GM23338 (cell line): ENCODE measurements around the gene LSM12. TPM values are rescaled to one million over a fixed set of nuclear protein-coding genes. Genes with fewer than 3 reads are reported as not detected.

ENCODE experiments used
- ATAC-seq: fragments of 200-7000 bp; cut with Tn5 transposase; 3 replicates; pipeline ENCODE4 v1.9.1; 2020
- DNase-seq: peaks from one replicate; pipeline ENCODE4 v3.0.0-alpha.2; 2015; ENCODE audit warnings: low spot score
- H2AFZ ChIP-seq: fragments of 200-600 bp; sonication (generic); 2 replicates; pipeline ENCODE4 v1.8.0; 2016; ENCODE audit warnings: antibody characterized with exemption, mild to moderate bottlenecking, moderate library complexity
- H3F3A ChIP-seq: fragments of 200-600 bp; sonication (generic); replicated peaks from 2 replicates; pipeline ENCODE4 v1.8.0; 2017; ENCODE audit warnings: antibody characterized with exemption, mixed run types, low read depth
- H3K27ac ChIP-seq: fragments of 200-600 bp; sonication (generic); 2 replicates; pipeline ENCODE4 v1.6.1; 2016; ENCODE audit warnings: low read depth
- H3K27me3 ChIP-seq: fragments of 200-600 bp; sonication (generic); 2 replicates; pipeline ENCODE4 v1.8.0; 2016; ENCODE audit warnings: mild to moderate bottlenecking, mixed run types, moderate library complexity; ENCODE audit not compliant: insufficient read depth
- H3K36me3 ChIP-seq: fragments of 200-600 bp; sonication (generic); 2 replicates; pipeline ENCODE4 v1.8.0; 2016; ENCODE audit warnings: mild to moderate bottlenecking; ENCODE audit not compliant: insufficient read depth
- H3K4me1 ChIP-seq: fragments of 200-600 bp; sonication (generic); 2 replicates; pipeline ENCODE4 v1.8.0; 2016; ENCODE audit warnings: mild to moderate bottlenecking, moderate library complexity; ENCODE audit not compliant: insufficient read depth
- H3K4me2 ChIP-seq: fragments of 200-600 bp; sonication (generic); 2 replicates; pipeline ENCODE4 v1.7.1; 2017; ENCODE audit warnings: mixed run types
- H3K4me3 ChIP-seq: fragments of 200-600 bp; sonication (generic); 2 replicates; pipeline ENCODE4 v1.6.1; 2016; ENCODE audit warnings: mixed run types
- H3K79me2 ChIP-seq: fragments of 200-600 bp; sonication (generic); replicated peaks from 2 replicates; pipeline ENCODE4 v1.8.0; 2017; ENCODE audit warnings: mild to moderate bottlenecking; ENCODE audit not compliant: insufficient read depth
- H3K9me2 ChIP-seq: fragments of 200-600 bp; sonication (generic); 2 replicates; pipeline ENCODE4 v1.8.0; 2017; ENCODE audit not compliant: insufficient read depth
- H4K20me1 ChIP-seq: fragments of 200-600 bp; sonication (generic); replicated peaks from 2 replicates; pipeline ENCODE4 v1.8.0; 2017; ENCODE audit warnings: mild to moderate bottlenecking; ENCODE audit not compliant: insufficient read depth
- H3K27ac Mint-ChIP-seq: 2 replicates; pipeline ENCODE4 v1.8.0; 2020; ENCODE audit warnings: inconsistent platforms, mild to moderate bottlenecking, moderate library complexity, mixed read lengths
- H3K27me3 Mint-ChIP-seq: 3 replicates; pipeline ENCODE4 v1.8.0; 2022; ENCODE audit warnings: low read depth, mild to moderate bottlenecking, moderate library complexity, mixed read lengths, inconsistent platforms; ENCODE audit not compliant: insufficient read depth, poor library complexity
- H3K36me3 Mint-ChIP-seq: 3 replicates; pipeline ENCODE4 v1.8.0; 2021; ENCODE audit warnings: low read depth, mild to moderate bottlenecking, inconsistent platforms, moderate library complexity, mixed read lengths
- H3K4me1 Mint-ChIP-seq: 3 replicates; pipeline ENCODE4 v1.8.0; 2020; ENCODE audit warnings: mild to moderate bottlenecking, inconsistent platforms, mixed read lengths
- H3K4me3 Mint-ChIP-seq: 3 replicates; pipeline ENCODE4 v1.8.0; 2021; ENCODE audit warnings: moderate library complexity, mild to moderate bottlenecking, inconsistent platforms, mixed read lengths
- H3K9me3 Mint-ChIP-seq: 3 replicates; pipeline ENCODE4 v1.8.0; 2020; ENCODE audit warnings: moderate library complexity, mild to moderate bottlenecking, inconsistent platforms, mixed read lengths
- CREB1 ChIP-seq: fragments of 250-450 bp; sonication (Bioruptor Pico); IDR thresholded peaks from 2 replicates; pipeline ENCODE4 v1.5.0; 2020; ENCODE audit warnings: low read depth, mild to moderate bottlenecking, moderate library complexity
- EZH2 ChIP-seq: fragments of 200-600 bp; sonication (generic); IDR thresholded peaks from one replicate; pipeline ENCODE4 v1.8.0; 2017; ENCODE audit warnings: antibody characterized with exemption, mild to moderate bottlenecking, low read depth; ENCODE audit not compliant: unreplicated experiment
- EZH2phosphoT487 ChIP-seq: fragments of 200-600 bp; sonication (generic); IDR thresholded peaks from one replicate; pipeline ENCODE4 v1.8.1; 2018; ENCODE audit warnings: antibody characterized with exemption; ENCODE audit not compliant: unreplicated experiment
- JUNB ChIP-seq: IDR thresholded peaks from one replicate; pipeline ENCODE4 v1.6.1; 2016; ENCODE audit warnings: antibody characterized with exemption; ENCODE audit not compliant: unreplicated experiment
- NANOG ChIP-seq: IDR thresholded peaks from 2 replicates; pipeline ENCODE4 v1.6.1; 2016; ENCODE audit warnings: antibody characterized with exemption, borderline replicate concordance
- POLR2AphosphoS5 ChIP-seq: IDR thresholded peaks from 2 replicates; pipeline ENCODE4 v1.6.1; 2016; ENCODE audit warnings: antibody characterized with exemption, low read depth
- STAT1 ChIP-seq: IDR thresholded peaks from one replicate; pipeline ENCODE4 v1.6.1; 2016; ENCODE audit warnings: antibody characterized with exemption; ENCODE audit not compliant: unreplicated experiment
- ZNF114 ChIP-seq: fragments of 250-450 bp; sonication (Bioruptor Pico); IDR thresholded peaks from 2 replicates; pipeline ENCODE4 v1.5.0; 2020; ENCODE audit warnings: mild to moderate bottlenecking, moderate library complexity
- ZNF331 ChIP-seq: fragments of 250-450 bp; sonication (Bioruptor Pico); IDR thresholded peaks from 2 replicates; pipeline ENCODE4 v1.5.0; 2020; ENCODE audit warnings: low read depth, mild to moderate bottlenecking, moderate library complexity
- polyA plus RNA-seq: library from polyadenylated mRNA; unstranded; fragments of >200 nt; fragmentation: Nextera tagmentation; extraction: Ambion mirVana; gene quantifications from 2 replicates; pipeline ENCODE4 v1.2.1, GENCODE V29; 2016
- total RNA-seq: library from RNA; depleted of rRNA; stranded (reverse); fragments of >200 nt; shearing (Covaris generic); gene quantifications from 2 replicates; pipeline ENCODE4 v1.2.3, GENCODE V29; 2014
- TF ChIP-seq, protein P1 (sequence below), 2 experiments: fragments of 200-600 bp in 1 of 2; sonication (generic) in 1 of 2; conservative IDR thresholded peaks; 2 replicates each; pipeline versions ENCODE4 v1.5.1 to v1.6.1; 2016 to 2017; ENCODE audit warnings: antibody characterized with exemption in 2 of 2, low read depth in 2 of 2, mild to moderate bottlenecking in 2 of 2, moderate library complexity in 1 of 2
- TF ChIP-seq, protein P2 (sequence below): IDR thresholded peaks from 2 replicates; pipeline ENCODE4 v1.6.1; 2016; ENCODE audit warnings: antibody characterized with exemption
- TF ChIP-seq, protein P3 (sequence below): fragments of 250-450 bp; sonication (Bioruptor Pico); IDR thresholded peaks from 2 replicates; pipeline ENCODE4 v1.5.0; 2020; ENCODE audit warnings: mild to moderate bottlenecking, moderate library complexity

Gene LSM12
- total and polyA plus RNA-seq, 2 experiments from 2014 or later = 72.7 to 241 TPM

DNA sequence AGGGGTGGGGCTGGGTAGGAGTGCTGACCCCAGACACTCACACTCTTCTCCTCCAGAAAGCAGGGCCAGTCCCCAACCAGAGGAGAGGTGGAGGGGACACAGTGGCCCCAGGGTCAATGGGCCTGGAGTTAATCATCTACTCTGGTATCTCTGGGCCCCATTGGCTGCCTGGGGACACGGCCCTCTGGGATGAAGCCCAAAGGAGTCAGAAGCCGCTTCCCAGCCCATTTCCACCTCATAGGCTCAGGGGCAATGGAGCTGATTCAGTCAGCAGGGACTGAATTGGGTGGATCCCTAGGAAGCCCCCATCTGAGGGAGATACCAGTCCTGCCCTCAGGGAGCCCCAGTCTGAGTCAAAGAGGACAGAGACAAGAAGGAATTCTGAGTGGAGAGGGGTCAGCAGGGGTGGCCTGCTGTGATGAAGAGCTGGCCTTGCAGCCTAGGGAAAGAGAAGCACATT, 65.0 kb downstream of the LSM12 start:
- Histone ChIP-seq H3K36me3 (no peaks in the 10 kb centered on the region), H4K20me1 (no peaks in the 10 kb centered on the region), H2AFZ (no peak overlapping the region), H3K27ac (no peak overlapping the region), H3F3A (no peaks in the 10 kb centered on the region), H3K4me1 (peaks cover 6% of the 10 kb centered on the region), H3K79me2 (no peaks in the 10 kb centered on the region), H3K4me2 (no peak overlapping the region), H3K4me3 (no peak overlapping the region), H3K27me3 (peaks cover 38% of the 10 kb centered on the region), H3K9me2 (no peaks in the 10 kb centered on the region)
- H3K27me3 Mint-ChIP-seq = peaks cover 33% of the 10 kb centered on the region
- TF ChIP-seq JUNB (no peak), CREB1 (CRISPR knock-in tag) (no peak)
- no peaks in the 10 kb centered on the region for H3K36me3 Mint-ChIP-seq
- ATAC-seq (no peak), DNase-seq (no peak)
- H3K9me3 Mint-ChIP-seq = no peaks in the 10 kb centered on the region
- H3K4me1 Mint-ChIP-seq = no peaks in the 10 kb centered on the region; the same call in 2 of the 3 replicates
- no peak overlapping the region; the same call in 2 of the 3 replicates for H3K4me3 Mint-ChIP-seq
- H3K27ac Mint-ChIP-seq = no peak overlapping the region

DNA sequence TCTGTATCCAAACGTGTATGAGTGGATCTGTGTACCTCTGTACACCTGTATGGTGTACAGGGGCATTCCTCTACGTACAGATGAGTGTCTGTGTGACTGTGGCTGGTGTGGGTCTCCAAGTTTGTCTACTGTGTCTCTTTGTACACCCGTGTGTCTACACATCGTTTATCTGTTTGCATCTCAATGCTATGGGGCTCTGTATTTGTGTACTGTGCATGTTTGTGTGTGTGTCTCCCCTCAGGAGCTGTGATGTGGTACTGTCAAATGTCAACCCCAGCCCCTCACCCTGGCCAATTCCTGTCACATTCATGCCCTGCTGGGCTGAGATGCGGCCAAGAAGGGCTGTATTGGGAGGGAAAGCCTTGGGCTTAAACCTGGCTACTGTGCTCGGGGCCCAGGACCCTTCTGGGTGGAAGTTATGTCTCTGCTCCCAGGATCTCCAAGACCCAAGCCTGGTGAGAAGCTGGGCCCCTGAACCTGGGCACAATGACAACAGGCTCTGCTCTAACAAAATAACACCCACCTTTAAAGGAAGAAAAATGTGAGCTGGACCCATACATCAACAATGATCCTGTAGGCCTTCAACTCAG, 65.5 kb downstream of the LSM12 start:
- H3K27me3 Mint-ChIP-seq = peaks cover 28% of the 10 kb centered on the region
- TF ChIP-seq STAT1 (no peak), POLR2AphosphoS5 (no peak), NANOG (no peak), ZNF114 (CRISPR knock-in tag) (no peak), JUNB (no peak), ZNF331 (no peak), EZH2phosphoT487 (no peak), CREB1 (CRISPR knock-in tag) (no peak), EZH2 (no peak)
- TF ChIP-seq, protein P1, sequence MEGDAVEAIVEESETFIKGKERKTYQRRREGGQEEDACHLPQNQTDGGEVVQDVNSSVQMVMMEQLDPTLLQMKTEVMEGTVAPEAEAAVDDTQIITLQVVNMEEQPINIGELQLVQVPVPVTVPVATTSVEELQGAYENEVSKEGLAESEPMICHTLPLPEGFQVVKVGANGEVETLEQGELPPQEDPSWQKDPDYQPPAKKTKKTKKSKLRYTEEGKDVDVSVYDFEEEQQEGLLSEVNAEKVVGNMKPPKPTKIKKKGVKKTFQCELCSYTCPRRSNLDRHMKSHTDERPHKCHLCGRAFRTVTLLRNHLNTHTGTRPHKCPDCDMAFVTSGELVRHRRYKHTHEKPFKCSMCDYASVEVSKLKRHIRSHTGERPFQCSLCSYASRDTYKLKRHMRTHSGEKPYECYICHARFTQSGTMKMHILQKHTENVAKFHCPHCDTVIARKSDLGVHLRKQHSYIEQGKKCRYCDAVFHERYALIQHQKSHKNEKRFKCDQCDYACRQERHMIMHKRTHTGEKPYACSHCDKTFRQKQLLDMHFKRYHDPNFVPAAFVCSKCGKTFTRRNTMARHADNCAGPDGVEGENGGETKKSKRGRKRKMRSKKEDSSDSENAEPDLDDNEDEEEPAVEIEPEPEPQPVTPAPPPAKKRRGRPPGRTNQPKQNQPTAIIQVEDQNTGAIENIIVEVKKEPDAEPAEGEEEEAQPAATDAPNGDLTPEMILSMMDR (conservative IDR thresholded peaks at IDR 0.05; ENCODE audit: low read depth in 2 of 2) = no peak
- TF ChIP-seq, protein P2, sequence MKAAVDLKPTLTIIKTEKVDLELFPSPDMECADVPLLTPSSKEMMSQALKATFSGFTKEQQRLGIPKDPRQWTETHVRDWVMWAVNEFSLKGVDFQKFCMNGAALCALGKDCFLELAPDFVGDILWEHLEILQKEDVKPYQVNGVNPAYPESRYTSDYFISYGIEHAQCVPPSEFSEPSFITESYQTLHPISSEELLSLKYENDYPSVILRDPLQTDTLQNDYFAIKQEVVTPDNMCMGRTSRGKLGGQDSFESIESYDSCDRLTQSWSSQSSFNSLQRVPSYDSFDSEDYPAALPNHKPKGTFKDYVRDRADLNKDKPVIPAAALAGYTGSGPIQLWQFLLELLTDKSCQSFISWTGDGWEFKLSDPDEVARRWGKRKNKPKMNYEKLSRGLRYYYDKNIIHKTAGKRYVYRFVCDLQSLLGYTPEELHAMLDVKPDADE = no peak
- TF ChIP-seq, protein P3, sequence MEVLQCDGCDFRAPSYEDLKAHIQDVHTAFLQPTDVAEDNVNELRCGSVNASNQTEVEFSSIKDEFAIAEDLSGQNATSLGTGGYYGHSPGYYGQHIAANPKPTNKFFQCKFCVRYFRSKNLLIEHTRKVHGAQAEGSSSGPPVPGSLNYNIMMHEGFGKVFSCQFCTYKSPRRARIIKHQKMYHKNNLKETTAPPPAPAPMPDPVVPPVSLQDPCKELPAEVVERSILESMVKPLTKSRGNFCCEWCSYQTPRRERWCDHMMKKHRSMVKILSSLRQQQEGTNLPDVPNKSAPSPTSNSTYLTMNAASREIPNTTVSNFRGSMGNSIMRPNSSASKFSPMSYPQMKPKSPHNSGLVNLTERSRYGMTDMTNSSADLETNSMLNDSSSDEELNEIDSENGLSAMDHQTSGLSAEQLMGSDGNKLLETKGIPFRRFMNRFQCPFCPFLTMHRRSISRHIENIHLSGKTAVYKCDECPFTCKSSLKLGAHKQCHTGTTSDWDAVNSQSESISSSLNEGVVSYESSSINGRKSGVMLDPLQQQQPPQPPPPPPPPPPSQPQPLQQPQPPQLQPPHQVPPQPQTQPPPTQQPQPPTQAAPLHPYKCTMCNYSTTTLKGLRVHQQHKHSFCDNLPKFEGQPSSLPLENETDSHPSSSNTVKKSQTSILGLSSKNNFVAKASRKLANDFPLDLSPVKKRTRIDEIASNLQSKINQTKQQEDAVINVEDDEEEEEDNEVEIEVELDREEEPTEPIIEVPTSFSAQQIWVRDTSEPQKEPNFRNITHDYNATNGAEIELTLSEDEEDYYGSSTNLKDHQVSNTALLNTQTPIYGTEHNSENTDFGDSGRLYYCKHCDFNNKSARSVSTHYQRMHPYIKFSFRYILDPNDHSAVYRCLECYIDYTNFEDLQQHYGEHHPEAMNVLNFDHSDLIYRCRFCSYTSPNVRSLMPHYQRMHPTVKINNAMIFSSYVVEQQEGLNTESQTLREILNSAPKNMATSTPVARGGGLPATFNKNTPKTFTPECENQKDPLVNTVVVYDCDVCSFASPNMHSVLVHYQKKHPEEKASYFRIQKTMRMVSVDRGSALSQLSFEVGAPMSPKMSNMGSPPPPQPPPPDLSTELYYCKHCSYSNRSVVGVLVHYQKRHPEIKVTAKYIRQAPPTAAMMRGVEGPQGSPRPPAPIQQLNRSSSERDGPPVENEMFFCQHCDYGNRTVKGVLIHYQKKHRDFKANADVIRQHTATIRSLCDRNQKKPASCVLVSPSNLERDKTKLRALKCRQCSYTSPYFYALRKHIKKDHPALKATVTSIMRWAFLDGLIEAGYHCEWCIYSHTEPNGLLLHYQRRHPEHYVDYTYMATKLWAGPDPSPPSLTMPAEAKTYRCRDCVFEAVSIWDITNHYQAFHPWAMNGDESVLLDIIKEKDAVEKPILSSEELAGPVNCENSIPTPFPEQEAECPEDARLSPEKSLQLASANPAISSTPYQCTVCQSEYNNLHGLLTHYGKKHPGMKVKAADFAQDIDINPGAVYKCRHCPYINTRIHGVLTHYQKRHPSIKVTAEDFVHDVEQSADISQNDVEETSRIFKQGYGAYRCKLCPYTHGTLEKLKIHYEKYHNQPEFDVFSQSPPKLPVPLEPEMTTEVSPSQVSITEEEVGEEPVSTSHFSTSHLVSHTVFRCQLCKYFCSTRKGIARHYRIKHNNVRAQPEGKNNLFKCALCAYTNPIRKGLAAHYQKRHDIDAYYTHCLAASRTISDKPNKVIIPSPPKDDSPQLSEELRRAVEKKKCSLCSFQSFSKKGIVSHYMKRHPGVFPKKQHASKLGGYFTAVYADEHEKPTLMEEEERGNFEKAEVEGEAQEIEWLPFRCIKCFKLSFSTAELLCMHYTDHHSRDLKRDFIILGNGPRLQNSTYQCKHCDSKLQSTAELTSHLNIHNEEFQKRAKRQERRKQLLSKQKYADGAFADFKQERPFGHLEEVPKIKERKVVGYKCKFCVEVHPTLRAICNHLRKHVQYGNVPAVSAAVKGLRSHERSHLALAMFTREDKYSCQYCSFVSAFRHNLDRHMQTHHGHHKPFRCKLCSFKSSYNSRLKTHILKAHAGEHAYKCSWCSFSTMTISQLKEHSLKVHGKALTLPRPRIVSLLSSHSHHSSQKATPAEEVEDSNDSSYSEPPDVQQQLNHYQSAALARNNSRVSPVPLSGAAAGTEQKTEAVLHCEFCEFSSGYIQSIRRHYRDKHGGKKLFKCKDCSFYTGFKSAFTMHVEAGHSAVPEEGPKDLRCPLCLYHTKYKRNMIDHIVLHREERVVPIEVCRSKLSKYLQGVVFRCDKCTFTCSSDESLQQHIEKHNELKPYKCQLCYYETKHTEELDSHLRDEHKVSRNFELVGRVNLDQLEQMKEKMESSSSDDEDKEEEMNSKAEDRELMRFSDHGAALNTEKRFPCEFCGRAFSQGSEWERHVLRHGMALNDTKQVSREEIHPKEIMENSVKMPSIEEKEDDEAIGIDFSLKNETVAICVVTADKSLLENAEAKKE (CRISPR knock-in tag) = no peak

More for the DNA sequence above, 65.5 kb downstream of the LSM12 start:
- Mint-ChIP-seq H3K27ac (no peak overlapping the region), H3K36me3 (no peaks in the 10 kb centered on the region), H3K4me1 (no peaks in the 10 kb centered on the region; the same call in 2 of the 3 replicates), H3K4me3 (no peak overlapping the region), H3K9me3 (no peaks in the 10 kb centered on the region)
- DNase-seq (no peak), ATAC-seq (no peak)
- Histone ChIP-seq H3F3A (no peaks in the 10 kb centered on the region), H4K20me1 (no peaks in the 10 kb centered on the region), H3K27ac (no peak overlapping the region), H3K9me2 (no peaks in the 10 kb centered on the region), H3K36me3 (no peaks in the 10 kb centered on the region), H3K4me1 (peaks cover 6% of the 10 kb centered on the region), H3K4me3 (no peak overlapping the region), H2AFZ (no peak overlapping the region), H3K4me2 (no peak overlapping the region), H3K27me3 (peaks cover 34% of the 10 kb centered on the region), H3K79me2 (no peaks in the 10 kb centered on the region)
